HT1080 (cell line): ENCODE data around the gene TRIM15. TPM values are rescaled to one million over a fixed set of nuclear protein-coding genes. Genes with fewer than 3 reads are reported as not detected.
"Not testable (repeated sequence)": the region's sequence is repeated elsewhere in the genome, so short reads cannot be mapped to it uniquely, and the experiment has no call there.

Experiments used
- DNase-seq: peaks from one replicate; pipeline ENCODE4 v3.0.0-alpha.2; 2015; ENCODE audit warnings: low read depth
- polyA plus RNA-seq, 2 experiments: library from polyadenylated mRNA; depleted of rRNA; stranded (reverse); fragments of >200 nt; gene quantifications; 2 replicates each; pipeline ENCODE4 v1.2.3, GENCODE V29; 2015
- total RNA-seq: library from RNA; depleted of rRNA; stranded (reverse); fragments of >200 nt; shearing (Covaris generic); gene quantifications from 2 replicates; pipeline ENCODE4 v1.2.3, GENCODE V29; 2014; rRNA removed

TRIM15 gene
- not detected in 2 replicates for total RNA-seq
- polyA plus RNA-seq (2015; cell fraction: cytosol; rRNA removed), result not detected in 2 replicates
- not detected in 2 replicates for polyA plus RNA-seq (2015; cell fraction: nucleus; rRNA removed)

DNA sequence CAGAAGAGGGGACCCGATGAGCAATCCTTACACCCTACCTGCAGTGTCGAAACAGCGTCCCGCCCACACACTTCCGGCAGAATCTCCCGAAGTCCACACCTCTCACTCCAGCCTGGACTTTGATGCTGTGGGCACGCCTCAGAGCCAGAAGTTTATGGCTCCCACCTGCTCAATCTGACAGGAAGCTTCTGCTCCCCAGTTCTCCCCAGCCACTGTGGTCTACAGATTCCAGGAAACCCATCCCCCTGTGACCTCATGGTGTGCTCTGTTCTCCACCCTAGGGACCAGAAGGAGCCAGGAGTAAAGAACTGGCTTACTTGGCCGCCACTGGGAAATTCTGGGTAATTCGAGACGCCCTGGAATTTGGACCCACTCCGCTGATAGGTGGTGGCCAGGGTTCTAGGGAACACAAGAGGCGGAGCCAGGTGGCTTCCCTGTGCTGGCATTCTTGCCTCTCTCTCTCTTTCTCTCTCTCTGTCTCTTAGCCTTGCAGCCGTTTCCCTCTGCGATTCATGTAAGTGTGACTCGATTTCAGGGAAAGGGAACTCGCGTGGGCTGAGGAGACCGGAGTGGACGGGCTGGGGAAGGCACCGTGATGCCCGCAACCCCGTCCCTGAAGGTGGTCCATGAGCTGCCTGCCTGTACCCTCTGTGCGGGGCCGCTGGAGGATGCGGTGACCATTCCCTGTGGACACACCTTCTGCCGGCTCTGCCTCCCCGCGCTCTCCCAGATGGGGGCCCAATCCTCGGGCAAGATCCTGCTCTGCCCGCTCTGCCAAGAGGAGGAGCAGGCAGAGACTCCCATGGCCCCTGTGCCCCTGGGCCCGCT lies at the start of gene TRIM15:
Gene TRIM15 (plus strand): TSS at position 457 of the 828 bp plus-strand sequence. CDS start 139 bp downstream, at position 596.
- no peak for DNase-seq

DNA sequence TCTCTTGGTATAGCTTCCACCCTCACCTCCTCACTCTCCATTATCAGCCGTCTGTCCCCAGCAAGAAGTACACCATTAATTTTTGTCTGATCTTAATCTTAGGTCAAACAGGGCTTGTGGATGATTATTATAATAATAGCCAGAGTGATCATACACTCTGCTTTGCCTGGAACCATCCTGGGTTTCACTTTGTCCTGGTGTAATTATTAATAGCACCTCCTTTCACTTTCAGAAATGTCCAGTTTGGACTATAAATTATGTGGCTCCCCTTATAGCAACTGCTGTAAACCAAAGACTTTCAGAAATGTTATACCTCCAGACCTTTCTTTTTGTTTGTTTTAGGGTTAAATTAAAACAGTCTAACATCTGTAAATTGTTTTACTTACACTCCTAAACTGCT lies 49.5 kb upstream of the TRIM15 start:
- no peak for DNase-seq

DNA sequence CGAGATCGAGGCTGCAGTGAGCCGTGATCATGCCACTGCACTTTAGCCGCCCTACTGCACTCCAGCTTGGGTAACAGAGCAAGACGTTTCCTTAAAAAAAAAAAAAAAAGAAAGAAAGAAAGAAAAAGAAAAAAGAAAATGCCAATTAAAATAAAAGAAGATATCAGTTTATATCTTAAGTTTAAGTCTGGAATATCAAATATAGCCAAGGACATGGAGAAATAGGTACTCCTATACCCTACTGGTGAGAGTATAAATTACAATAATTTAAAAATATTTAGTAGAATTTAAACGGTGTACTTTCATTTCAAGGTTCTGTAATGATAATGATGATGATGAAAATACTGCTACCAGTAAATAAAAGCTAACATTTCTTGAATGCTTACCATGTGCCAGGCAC lies 46.6 kb upstream of the TRIM15 start:
- DNase-seq, result no peak

DNA sequence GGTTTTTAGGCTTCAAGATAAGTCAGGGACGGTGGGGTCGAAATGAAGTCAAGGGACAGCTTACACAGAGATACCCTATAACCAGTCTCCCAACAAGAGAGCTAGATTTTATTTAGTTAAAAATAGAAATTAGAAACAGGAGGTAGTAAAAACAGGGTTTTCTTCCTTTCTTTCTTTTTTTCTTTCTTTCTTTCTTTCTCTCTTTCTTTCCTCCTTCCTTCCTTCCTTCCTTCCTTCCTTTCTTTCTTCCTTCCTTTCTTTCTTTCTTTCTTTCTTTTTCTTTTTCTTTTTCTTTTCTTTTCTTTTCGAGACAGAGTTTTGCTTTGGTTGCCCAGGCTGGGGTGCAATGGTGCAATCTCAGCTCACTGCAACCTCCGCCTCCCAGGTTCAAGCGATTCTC lies 44.7 kb upstream of the TRIM15 start:
- not testable (repeated sequence) for DNase-seq

DNA sequence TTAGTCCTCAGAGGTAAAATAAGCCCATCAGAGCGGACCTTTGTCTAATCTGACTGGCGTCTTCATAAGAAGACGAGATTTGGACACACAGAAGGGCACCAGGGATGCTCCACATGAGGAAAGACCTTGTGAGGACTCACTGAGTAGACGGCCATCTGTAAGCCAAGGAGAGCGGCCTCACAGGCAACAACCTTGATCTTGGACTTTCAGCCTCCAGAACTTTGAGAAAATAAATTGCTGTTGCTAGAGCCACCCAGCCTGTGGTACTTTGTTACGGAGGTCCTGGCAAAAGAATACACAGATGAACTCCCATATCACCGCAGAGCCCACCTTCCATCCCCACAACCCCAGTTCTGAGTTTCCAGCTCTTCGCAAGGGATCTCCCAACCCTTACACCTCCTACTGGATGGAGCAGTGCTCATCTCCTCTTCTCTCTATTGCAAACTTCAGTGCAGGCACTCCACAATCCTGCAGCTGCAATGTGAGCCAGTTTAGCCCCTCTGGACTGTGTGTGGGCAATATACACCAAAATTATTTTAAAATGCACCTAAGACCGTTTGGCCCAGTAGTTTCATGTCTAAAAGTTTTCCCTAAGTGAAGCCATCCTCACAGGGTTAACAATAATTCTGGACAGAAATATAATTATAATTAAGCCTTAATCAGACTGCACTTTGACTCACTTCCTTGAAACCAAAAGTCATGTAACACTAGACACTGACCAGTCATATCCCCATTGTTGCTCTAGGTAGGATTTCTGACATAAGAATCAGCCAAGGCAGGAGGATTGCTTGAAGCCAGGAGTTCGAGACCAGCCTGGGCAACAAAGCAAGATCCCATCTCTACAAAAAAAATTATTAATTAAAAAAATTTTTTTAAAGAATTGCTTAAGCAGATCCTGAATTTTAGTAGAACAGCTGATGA lies 41.6 kb upstream of the TRIM15 start:
- no peak for DNase-seq

DNA sequence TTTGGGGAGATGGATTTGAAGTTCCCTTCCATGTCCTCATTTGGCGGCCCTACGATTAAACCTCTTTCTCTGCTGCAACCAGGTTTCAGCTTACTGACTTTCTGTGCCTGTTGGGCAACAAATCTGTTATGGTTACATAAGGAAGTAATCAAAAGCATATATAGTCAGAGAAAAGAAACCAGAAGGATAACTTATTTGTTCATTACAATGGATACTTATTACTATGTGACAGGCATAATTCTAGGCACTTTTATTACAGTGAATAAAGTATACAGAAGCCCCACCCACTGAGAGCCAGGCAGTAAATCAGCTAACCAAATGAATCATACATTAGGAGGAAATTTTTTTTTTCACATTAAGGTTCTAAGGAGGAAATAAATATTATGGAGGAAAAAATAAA lies 40.8 kb upstream of the TRIM15 start:
- DNase-seq, result no peak

DNA sequence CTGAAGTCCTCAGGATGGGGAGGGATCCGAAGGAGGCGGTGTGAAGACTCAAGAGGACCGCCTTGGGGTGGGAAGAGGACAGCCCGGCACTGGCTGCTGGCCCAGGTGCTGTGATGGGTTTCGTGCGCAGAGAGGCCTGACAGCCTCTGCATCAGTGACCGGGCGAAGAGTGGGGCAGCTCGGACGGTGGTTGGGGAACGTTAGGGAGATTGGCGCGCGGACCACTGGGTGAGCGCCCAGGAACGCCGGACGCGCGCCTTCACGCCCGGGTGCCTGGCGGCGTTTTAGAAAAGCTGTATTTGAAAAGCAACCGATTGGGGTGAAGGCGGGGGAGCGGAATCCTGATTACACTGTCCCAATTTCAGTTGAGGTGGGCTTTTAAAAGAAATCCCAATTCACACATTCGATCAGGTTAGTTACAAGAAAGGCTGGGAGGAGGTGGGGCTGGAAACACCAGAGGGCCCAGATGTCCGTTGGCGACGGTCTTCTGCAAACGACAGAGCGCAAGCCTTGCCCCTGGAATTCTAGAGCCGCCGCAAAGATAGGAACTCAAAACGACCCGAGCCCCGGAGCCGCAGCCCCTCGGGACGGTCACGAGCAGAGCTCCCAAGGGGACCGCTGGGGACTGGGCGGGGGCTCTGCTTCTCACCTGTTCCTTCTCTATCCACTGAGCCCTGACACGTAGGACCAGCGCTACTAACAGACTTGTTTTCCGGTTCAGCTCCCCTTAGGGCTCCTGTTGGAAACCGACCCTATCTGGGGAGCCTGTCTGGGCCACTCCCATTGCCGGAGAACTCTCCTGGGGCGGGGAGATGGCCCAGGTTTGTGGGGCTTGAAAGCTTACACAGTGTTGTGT lies 35.9 kb upstream of the TRIM15 start:
- no peak for DNase-seq

DNA sequence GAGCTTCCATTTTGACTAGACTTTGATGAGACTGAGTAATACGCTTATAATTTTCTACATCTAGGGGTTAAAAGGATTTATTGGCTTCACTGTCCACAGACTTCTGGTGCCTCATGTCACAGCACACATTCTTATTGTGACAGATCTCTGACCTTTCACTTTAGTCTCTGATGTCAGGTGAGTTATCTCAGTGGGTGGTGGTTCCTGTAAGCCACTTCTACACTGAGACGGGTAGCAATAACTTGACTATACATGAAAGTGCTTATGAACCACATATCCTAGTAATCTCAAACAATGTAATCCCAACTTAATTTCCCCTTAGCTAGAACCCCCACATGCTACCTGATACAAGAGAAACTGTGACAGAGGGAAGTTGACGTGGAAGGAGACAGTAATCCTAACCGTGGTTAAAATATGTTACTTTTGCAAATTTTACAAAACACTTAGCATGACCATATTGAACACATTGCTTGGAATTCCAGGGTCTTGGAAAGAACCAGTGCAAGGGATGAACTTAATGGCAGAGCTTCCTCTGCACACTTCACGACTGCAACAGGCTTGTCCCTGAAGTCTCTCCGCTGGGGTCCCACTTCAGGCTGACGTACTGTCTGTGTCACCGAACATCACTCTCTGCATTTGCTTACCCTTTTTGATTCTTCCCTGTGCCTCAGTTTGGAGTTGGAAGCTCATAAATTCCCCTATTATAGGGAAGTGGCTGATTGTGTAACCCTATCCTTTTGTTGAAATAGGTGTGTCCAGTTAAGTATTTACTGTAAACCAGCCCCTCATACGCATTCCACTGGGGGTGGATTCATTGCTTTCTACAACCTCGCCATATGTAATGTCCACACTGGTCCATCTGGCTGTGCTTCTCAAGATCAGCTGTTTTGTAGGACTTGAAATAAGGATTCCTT lies 33.8 kb upstream of the TRIM15 start:
- no peak for DNase-seq

DNA sequence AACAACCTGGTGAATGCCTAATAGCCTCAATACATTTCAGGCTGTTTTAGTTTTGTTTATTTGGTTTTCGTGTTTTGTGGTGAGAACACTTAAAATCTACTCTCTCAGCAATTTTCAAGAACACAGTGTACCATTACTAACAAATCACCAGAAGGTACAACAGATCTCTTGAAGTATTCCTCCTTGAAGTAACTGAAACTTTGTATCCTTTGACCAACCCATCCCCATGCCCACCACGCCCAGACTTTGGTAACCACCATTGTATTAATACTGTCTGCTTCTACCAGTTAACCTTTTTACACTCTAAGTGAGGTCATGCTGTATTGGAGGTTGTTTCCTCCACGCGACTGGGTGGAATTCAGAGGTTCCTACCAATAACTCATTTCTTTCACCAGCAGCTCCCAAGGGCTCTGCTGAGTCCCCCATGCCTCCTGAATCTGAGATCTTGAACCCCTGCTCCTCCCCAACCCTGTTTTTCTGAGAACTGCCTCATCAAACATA lies 33.1 kb upstream of the TRIM15 start:
- no peak for DNase-seq

DNA sequence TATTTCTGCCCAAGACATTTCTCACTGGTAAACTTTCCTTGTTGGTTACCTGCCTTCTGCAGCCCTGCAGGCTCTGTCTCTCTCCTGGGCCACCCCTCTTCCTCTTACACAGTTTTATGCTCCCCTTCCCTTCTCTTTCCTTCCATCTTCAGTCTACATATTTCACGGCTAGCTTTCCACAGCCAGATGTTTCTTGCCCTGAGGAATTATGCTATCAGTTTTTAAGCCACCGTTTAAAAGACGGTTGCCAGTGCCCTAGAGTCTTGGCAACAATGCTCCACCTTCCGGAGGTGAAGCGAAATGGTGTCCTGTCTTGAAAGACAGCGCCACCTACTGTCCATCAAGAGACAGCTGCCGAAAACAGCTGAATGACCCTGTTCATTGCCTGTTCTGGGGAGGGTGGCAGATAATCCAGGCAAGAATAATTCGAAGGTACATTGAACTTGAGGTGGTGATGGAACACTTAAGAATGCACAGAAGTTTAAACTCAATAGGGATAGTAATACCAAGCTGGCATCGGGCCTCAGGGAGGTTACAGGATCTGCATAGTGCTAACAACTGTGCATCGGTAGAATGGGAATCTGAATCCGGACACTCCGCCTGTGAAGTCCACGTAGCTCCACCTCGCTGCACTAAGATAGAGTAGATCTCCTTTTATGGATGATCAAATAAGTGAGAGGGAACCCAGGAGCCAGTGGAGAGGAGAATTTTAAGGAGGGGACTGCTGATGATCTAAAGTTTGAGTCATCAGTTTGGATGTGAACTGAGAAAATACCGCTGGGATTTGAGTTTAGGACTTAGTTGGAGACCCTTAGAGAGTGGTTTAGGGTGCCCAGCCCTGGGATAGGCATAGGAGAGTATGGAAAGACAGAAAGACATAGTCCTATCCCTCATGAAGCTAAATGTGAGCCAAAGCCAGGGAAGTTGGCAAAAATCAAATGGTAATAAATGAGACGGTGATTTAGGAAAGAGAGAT lies 32.2 kb upstream of the TRIM15 start:
- peak; percentile 66 for DNase-seq

DNA sequence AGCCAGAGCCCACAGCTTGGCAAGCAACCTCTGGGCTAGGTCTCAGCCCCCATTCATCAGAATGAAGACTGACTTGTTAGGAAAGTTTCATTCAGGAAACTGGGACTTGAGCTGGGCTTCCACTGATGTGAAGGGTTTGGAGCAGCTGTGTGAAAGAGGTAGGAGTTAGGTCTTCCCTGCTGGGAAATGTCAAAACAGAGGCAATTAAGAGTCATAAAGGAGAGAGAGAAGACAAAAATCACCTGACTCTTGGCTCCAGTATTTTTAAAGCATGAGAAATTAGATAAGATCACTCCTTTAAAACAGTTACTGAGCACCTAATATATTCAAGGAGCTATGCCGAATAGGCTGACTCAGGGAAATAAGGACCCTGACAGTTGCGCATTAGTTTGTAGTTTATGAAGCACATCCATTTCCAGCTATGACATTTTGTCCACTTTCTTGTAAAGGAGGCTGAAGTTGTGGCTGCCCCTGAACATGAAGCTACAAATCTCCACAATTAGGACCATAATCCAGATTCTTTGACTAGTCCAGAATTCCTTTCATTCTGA lies 31.3 kb upstream of the TRIM15 start:
- no peak for DNase-seq

DNA sequence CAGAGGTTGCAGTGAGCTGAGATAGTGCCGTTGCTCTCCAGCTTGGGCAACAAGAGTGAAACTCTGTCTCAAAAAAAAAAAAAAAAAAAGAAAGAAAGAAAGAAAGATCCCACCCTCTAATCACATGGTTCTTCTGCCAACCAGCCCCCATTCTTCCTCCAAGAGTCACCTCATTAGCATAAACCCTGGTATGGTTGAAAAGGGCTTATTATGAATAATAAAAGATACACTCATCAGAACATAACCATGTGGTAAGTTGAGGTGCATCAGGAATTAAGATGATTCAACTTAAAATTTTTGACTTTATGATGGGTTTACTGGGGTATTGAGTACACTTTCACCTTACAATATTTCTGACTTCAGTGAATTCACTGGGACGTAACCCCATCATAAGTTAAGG lies 28.2 kb upstream of the TRIM15 start:
- no peak for DNase-seq

DNA sequence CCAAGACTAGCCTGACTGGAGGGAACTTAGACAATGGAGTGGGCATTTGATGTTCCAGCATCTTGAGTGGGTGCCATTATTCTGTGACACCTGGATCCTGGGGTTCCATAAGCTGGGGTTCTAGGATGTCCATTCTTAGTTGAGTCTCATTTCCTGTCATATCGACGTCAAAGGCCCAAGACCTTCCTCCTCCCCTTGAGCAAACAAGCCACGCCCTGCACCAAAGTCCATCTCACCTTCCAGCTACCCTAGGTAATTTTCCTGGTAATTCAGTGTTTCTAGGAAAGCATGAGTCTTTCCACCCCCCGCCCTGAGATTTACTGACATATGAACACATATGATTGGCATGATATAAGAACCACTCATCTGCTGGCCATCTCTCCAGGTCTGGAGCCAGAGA lies 27.6 kb upstream of the TRIM15 start, which contains the start of gene TRIM40:
Gene TRIM40 (plus strand): TSS at position 384 of the 400 bp plus-strand sequence. CDS start 897 bp downstream, outside the sequence.
- no peak for DNase-seq

DNA sequence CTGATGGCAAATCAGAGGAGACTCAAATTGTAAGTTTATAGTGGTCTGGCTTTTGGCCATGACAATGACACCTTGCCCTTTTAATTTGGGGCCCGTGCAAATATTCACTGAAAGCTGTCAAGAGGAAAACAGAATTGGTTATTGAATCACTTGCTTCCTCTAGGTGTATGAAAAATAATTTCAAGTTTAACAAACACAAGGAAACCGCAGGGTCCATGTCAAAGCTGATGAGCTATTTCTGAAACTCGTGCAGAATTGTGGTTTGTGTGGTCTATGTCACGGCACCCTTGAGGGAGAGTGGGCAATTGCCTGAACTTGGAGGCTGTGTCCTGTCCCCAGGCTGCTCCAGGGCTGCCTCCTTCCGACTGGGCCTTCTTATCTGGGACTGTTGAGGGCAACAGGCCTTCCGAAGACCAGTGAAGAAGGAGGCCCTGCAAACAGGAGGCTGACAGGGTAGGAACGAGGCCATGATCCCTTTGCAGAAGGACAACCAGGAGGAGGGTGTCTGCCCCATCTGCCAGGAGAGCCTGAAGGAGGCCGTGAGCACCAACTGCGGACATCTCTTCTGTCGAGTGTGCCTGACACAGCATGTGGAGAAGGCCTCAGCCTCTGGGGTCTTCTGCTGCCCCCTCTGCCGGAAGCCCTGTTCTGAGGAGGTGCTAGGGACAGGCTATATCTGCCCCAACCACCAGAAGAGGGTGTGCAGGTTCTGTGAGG lies 26.6 kb upstream of the TRIM15 start:
- DNase-seq, result no peak

DNA sequence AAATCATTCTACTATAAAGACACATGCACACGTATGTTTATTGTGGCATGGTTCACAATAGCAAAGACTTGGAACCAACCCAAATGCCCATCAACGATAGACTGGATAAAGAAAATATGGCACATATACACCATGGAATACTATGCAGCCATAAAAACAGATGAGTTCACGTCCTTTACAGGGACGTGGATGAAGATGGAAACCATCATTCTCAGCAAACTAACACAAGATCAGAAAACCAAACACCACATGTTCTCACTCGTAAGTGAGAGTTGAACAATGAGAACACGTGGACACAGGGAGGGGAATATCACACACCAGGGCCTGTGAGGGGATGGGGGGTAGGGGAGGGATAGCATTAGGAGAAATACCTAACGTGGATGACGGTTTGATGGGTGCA lies 23.1 kb upstream of the TRIM15 start:
- DNase-seq, result not testable (repeated sequence)

DNA sequence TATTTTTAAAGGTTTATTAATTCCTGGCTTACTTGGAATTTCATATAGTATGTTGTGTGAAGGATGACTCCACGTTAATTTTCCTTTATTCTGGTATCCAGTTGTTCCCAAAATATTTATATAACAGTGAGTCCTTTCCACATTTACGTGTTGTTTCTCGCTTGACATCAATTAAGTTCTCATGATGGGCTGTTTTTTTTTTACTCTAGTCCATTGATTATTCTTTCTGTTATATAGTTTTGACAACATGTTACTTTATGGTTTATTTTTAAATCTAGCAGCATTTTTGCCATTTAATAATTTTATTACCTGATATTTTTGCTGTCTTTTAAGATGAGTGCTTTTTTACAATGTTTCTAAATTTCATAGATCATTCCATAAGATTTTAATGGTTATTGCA lies 20.7 kb upstream of the TRIM15 start:
- DNase-seq, result no peak

DNA sequence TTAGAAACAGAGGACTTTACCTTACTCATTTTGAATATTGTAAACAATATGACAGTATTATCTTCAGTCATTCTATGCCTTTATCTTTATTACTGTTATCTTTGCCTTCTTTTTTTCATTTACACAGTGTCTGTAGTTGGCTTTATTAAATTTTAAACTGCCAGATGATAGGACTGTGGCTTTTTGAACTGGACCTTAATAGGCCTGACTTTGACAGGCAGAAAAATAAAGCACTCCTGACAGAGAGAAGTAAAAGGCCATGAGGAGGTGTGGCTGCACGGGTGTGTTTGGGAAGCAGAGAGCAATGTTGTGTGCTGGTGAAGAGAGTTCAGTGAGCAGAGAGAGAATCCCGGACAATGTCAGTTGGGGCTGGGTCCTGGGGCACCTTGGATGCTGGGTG lies 19.6 kb upstream of the TRIM15 start:
- DNase-seq, result no peak

DNA sequence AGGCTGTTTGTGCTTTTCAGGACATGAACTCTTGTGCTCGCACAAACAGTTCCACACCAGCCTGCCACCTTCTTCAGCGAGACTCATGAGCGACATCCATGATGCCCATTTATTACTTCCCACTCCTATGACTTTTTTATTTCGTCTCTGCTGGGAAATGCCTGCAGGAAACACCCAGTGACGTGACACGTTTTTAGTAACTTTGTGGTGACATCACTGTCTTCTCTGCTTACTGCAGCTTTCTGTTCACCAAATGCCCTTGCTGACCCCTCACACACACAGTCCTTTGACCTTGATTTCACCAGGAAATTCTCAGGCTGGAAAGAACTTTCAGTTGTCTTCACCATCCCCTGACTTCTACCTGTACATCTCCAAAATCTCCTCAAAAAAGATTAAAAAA lies 18.5 kb upstream of the TRIM15 start:
- DNase-seq, result no peak
